Upper lobe of left lung (tissue), 6 donors: Measurements from ENCODE around the gene DPF1. TPM values are rescaled to one million over a fixed set of nuclear protein-coding genes. Genes with fewer than 3 reads are reported as not detected.

Experiments
- ATAC-seq, 2 donors: fragments of 200-7000 bp; cut with Tn5 transposase; one replicate each; pipeline ENCODE4 v1.9.1; 2022; ENCODE audit warnings: mild to moderate bottlenecking in 2 of 2, moderate library complexity in 2 of 2; ENCODE audit not compliant: low FRiP score in 2 of 2
- DNase-seq, 2 donors: peaks; one replicate each; pipeline ENCODE4 v3.0.0-alpha.2; 2019 to 2020
- H3K27ac ChIP-seq, 4 donors: fragments of 200-600 bp; sonication (generic); one replicate each; pipeline ENCODE4 v1.5.1; 2016 to 2019
- H3K27me3 ChIP-seq, 4 donors: fragments of 200-600 bp; sonication (generic); one replicate each; pipeline ENCODE4 v1.5.1; 2017 to 2019
- H3K36me3 ChIP-seq, 4 donors: fragments of 200-600 bp; sonication (generic); one replicate each; pipeline ENCODE4 v1.5.1; 2016 to 2019
- H3K4me1 ChIP-seq, 4 donors: fragments of 200-600 bp; sonication (generic); one replicate each; pipeline ENCODE4 v1.5.1; 2018 to 2019
- H3K4me3 ChIP-seq, 4 donors: fragments of 200-600 bp; sonication (generic); one replicate each; pipeline ENCODE4 v1.5.1; 2017 to 2019; ENCODE audit warnings: mild to moderate bottlenecking in 2 of 4, moderate library complexity in 1 of 4
- H3K9me3 ChIP-seq, 4 donors: fragments of 200-600 bp; sonication (generic); one replicate each; pipeline ENCODE4 v1.5.1; 2018 to 2019
- EP300 ChIP-seq, 4 donors: sonication (generic); formaldehyde crosslinking; IDR thresholded peaks; one replicate each; pipeline ENCODE4 v1.5.1; 2017; ENCODE audit warnings: antibody characterized with exemption in 4 of 4, control low read depth in 2 of 4
- POLR2A ChIP-seq, 4 donors: fragments of 450-650 bp; IDR thresholded peaks; one replicate each; pipeline ENCODE4 v1.5.1; 2016 to 2017; ENCODE audit warnings: antibody characterized with exemption in 4 of 4, mild to moderate bottlenecking in 2 of 4
- POLR2AphosphoS5 ChIP-seq, 2 donors: sonication (generic); formaldehyde crosslinking; IDR thresholded peaks; one replicate each; pipeline ENCODE4 v1.5.1; 2017; ENCODE audit warnings: antibody characterized with exemption in 2 of 2
- WGBS, 2 donors: methylation state at CpG; one replicate each; pipeline ENCODE4 v1.1.5; 2017 to 2018; 5-methylcytosine and 5-hydroxymethylcytosine counted together
- small RNA-seq, 4 donors: library from RNA; depleted of rRNA; stranded (forward); fragments of <200 nt; gene quantifications; one replicate each; pipeline ENCODE3, GENCODE V24; 2016
- total RNA-seq, 6 donors: library from RNA; depleted of rRNA in 4 of 6; stranded (reverse); fragments of >200 nt in 4 of 6; gene quantifications; one replicate each; pipeline versions ENCODE4 v1.1.0 to v1.2.1, GENCODE V29; 2016 to 2021
- TF ChIP-seq, protein P1 (sequence below), 6 experiments: fragments of 450-650 bp in 4 of 6; fragments of 200-600 bp in 2 of 6; sonication (generic) in 2 of 6; IDR thresholded peaks; one replicate each; pipeline ENCODE4 v1.5.1; 2016 to 2019; ENCODE audit warnings: antibody characterized with exemption in 6 of 6
- donor health status: DM: no; HTN: no; CAD: no; lungs with moderate emphysema.
- donor health status: DM: no; HTN: yes; CAD: no; lungs with severe emphysema.

DPF1 gene
- total RNA-seq, 6 donors from 2014 or later: 0.40 to 0.46 TPM; not detected in 4

DNA sequence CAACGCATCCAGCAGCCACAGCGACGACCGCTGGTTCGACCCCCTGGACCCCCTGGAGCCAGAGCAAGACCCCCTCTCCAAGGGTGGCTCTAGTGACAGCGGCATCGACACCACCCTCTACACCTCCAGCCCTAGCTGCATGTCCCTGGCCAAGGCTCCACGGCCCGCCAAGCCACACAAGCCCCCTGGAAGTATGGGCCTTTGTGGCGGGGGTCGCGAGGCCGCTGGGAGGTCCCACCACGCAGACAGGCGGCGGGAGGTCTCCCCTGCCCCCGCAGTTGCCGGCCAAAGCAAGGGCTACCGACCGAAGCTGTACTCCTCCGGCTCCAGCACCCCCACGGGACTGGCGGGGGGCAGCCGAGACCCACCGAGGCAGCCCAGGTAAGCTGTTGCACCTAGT lies 59.5 kb downstream of the DPF1 start:
- Histone ChIP-seq H3K9me3 (peaks cover 0 to 12% (median 8%) of the 10 kb centered on the region in 4 donors), H3K27me3 (no peaks in the 10 kb centered on the region), H3K4me1 (no peaks in the 10 kb centered on the region), H3K27ac (no peak overlapping the region), H3K4me3 (no peak overlapping the region), H3K36me3 (peaks cover 24 to 94% (median 48%) of the 10 kb centered on the region in 4 donors)
- DNase-seq (no peak), ATAC-seq (peak in 1 of 2 donors; percentile 6)
- TF ChIP-seq POLR2AphosphoS5 (IDR thresholded peaks at IDR 0.05): no peak
- TF ChIP-seq POLR2A (IDR thresholded peaks at IDR 0.05): no peak
- TF ChIP-seq, protein P1, sequence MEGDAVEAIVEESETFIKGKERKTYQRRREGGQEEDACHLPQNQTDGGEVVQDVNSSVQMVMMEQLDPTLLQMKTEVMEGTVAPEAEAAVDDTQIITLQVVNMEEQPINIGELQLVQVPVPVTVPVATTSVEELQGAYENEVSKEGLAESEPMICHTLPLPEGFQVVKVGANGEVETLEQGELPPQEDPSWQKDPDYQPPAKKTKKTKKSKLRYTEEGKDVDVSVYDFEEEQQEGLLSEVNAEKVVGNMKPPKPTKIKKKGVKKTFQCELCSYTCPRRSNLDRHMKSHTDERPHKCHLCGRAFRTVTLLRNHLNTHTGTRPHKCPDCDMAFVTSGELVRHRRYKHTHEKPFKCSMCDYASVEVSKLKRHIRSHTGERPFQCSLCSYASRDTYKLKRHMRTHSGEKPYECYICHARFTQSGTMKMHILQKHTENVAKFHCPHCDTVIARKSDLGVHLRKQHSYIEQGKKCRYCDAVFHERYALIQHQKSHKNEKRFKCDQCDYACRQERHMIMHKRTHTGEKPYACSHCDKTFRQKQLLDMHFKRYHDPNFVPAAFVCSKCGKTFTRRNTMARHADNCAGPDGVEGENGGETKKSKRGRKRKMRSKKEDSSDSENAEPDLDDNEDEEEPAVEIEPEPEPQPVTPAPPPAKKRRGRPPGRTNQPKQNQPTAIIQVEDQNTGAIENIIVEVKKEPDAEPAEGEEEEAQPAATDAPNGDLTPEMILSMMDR (IDR thresholded peaks at IDR 0.05): no peak
- TF ChIP-seq EP300 (IDR thresholded peaks at IDR 0.05): no peak
- WGBS, 2 donors: 95 to 100% methylated on average over 6 to 25 of the region's 25 CpGs

DNA sequence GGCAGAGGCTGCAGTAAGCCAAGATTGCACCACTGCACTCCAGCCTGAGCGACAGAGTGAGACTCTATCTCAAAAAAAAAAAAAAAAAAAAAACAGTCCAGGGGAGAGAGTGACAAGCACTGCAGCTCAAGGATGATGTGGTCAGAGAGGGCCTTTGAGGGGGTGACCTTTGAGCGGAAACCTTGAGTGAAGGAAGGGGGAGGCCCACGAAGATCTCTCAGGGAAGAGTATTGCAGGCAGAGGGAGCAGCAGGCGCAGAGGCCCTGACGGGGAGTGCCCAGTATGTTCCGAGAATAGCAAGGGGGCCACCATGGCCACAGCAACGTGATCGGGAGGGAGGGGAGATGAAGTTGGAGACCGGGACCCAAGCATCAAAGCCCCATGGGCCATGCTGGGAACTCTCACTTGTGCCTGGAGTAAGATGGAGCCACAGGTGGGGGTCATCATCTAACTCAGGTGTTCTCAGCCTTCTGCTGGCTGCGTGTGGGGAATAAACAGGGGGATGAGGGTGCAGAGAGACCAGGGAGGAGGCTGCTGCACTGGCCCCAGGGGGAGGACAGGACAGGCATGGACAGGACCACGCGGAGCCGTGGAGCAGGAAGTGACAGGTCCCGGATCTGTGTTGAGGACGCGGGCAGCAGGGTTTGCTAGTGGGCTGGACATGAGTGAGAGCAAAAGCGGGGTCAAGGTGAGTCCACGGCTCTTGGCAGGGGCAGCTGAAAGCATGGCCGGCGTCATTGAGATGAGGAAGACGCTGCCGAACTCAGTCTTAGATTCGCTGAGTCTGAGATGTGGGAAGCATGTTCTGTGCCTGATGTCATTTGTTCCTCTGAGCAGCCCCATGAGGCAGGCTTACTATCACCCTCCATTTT lies 60.4 kb downstream of the DPF1 start:
- H3K36me3 ChIP-seq: peaks cover 24 to 89% (median 48%) of the 10 kb centered on the region in 4 donors
- H3K9me3 ChIP-seq: peaks cover 0 to 12% (median 8%) of the 10 kb centered on the region in 4 donors
- ATAC-seq: no peak
- no peaks in the 10 kb centered on the region for H3K4me1 ChIP-seq
- no peak overlapping the region for H3K27ac ChIP-seq
- H3K27me3 ChIP-seq: no peaks in the 10 kb centered on the region
- DNase-seq: no peak
- 94% methylated on average over 23 of the region's 23 CpGs for WGBS, 2 donors
- TF ChIP-seq EP300 (IDR thresholded peaks at IDR 0.05) (no peak), POLR2A (IDR thresholded peaks at IDR 0.05) (no peak), POLR2AphosphoS5 (IDR thresholded peaks at IDR 0.05) (no peak)
- TF ChIP-seq, protein P1 (IDR thresholded peaks at IDR 0.05): no peak
- no peak overlapping the region for H3K4me3 ChIP-seq

DNA sequence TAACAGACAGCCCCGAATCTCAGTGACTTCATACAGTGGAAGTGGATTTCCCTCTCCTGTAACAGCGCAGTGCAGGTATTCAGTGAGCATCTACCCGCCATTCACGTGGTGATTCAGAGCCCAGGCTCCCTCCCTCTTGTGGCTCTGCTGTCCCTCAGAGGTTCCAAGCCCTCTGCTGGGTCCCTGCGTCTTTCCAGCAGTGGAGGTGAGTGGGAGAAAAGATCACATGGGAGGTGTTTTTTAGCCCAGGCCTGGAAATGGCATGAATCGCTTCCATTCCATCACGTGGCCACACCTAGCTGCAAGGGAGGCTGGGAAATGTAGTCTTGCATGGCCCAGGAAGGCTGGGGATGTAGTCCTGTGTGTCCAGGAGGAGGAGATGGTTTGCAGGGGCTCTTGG lies 61.4 kb downstream of the DPF1 start:
- ATAC-seq (no peak), DNase-seq (no peak)
- TF ChIP-seq, protein P1 (IDR thresholded peaks at IDR 0.05): no peak
- TF ChIP-seq EP300 (IDR thresholded peaks at IDR 0.05) (no peak), POLR2AphosphoS5 (IDR thresholded peaks at IDR 0.05) (no peak), POLR2A (IDR thresholded peaks at IDR 0.05) (no peak)
- Histone ChIP-seq H3K27me3 (no peaks in the 10 kb centered on the region), H3K27ac (no peak overlapping the region), H3K4me3 (no peak overlapping the region), H3K9me3 (peaks cover 0 to 12% (median 8%) of the 10 kb centered on the region in 4 donors), H3K4me1 (no peaks in the 10 kb centered on the region), H3K36me3 (peaks cover 24 to 78% (median 48%) of the 10 kb centered on the region in 4 donors)
- 98 to 100% methylated on average over 7 of the region's 7 CpGs for WGBS, 2 donors

DNA sequence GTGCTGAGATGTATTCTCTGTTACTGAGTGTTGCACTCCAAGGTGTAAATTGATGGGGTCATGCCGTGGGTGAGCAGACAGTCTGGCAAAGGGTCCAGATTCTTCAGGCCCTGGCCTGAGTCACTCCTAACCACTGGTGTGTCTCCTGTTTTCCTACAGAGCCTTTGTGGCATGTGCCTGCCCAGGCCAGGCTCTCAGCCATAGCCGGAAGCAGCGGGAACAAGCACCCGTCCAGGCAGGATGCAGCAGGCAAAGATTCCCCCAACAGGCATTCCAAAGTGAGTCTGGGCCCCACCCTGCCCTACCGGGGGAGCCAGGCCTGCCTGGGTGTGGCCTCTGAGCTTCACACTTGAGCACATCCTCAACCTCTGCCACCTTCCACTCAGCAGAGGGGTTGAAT lies 61.9 kb downstream of the DPF1 start:
- WGBS, 2 donors: 83 to 94% methylated on average over 1 to 5 of the region's 5 CpGs
- H3K36me3 ChIP-seq: peaks cover 24 to 73% (median 47%) of the 10 kb centered on the region in 4 donors
- no peak for TF ChIP-seq POLR2AphosphoS5 (IDR thresholded peaks at IDR 0.05)
- no peak for TF ChIP-seq POLR2A (IDR thresholded peaks at IDR 0.05)
- TF ChIP-seq, protein P1 (IDR thresholded peaks at IDR 0.05): no peak
- no peak for TF ChIP-seq EP300 (IDR thresholded peaks at IDR 0.05)
- H3K4me3 ChIP-seq: no peak overlapping the region
- peaks cover 0 to 12% (median 8%) of the 10 kb centered on the region in 4 donors for H3K9me3 ChIP-seq
- H3K27ac ChIP-seq: no peak overlapping the region
- no peaks in the 10 kb centered on the region for H3K4me1 ChIP-seq
- DNase-seq (no peak), ATAC-seq (no peak)
- no peaks in the 10 kb centered on the region for H3K27me3 ChIP-seq

Small RNA genes within 50 kb of the gene (small RNA-seq; reads per million reads assigned to genes)
- 0 reads per million in 4 donors for gene RN7SL663P

Other genes with a start within 250 kb of the DPF1 start
- 100 to 1,000 TPM in 3 of 6 donors, 10 to 100 TPM in 3; 71.2 to 236 (median 96.2) TPM for gene PPP1R14A, start 32.2 kb upstream of the DPF1 start, total RNA-seq
- gene SPINT2, start 40.4 kb upstream of the DPF1 start, total RNA-seq: 100 to 1,000 TPM; 192 to 583 (median 317) TPM
- 100 to 1,000 TPM in 4 of 6 donors, 10 to 100 TPM in 2; 65.0 to 251 (median 144) TPM for gene C19orf33, start 80.0 kb upstream of the DPF1 start, total RNA-seq
- gene YIF1B, start 91.7 kb upstream of the DPF1 start, total RNA-seq: 10 to 100 TPM; 15.3 to 45.8 (median 29.8) TPM
- 10 to 100 TPM in 4 of 6 donors, 1 to 10 TPM in 2; 6.8 to 22.0 (median 12.0) TPM for gene KCNK6, start 95.6 kb upstream of the DPF1 start, total RNA-seq
- 10 to 100 TPM in 3 of 6 donors, 1 to 10 TPM in 3; 4.4 to 48.2 (median 10.5) TPM for gene CATSPERG, start 111.6 kb upstream of the DPF1 start, total RNA-seq
- gene PSMD8, start 150.3 kb upstream of the DPF1 start, total RNA-seq: 100 to 1,000 TPM in 4 of 6 donors, 10 to 100 TPM in 2; 66.0 to 213 (median 121) TPM
- gene GGN, start 163.8 kb upstream of the DPF1 start, total RNA-seq: 1 to 10 TPM in 3 of 6 donors, under 1 TPM in 3; 0.44 to 8.4 (median 0.95) TPM
- 1 to 10 TPM in 3 of 6 donors, under 1 TPM in 3; 0.11 to 2.1 (median 0.85) TPM for gene SPRED3, start 164.5 kb upstream of the DPF1 start, total RNA-seq
- 10 to 100 TPM; 16.0 to 75.4 (median 24.2) TPM for gene FAM98C, start 178.9 kb upstream of the DPF1 start, total RNA-seq
- 10 to 100 TPM in 4 of 6 donors, 1 to 10 TPM in 2; 4.4 to 17.5 (median 12.6) TPM for gene RASGRP4, start 202.0 kb upstream of the DPF1 start, total RNA-seq
- gene RYR1, start 209.5 kb upstream of the DPF1 start, total RNA-seq: 10 to 100 TPM in 1 of 6 donors, 1 to 10 TPM in 5; 1.1 to 22.0 (median 5.5) TPM